Eye (tissue), 1 donor: Measurements from ENCODE around the gene CIPC.

Experiments used
- DNase-seq: peaks from one replicate; pipeline ENCODE4 v3.0.0-alpha.2; 2015

Gene CIPC

GRCh38 chr14:77103951-77104350, 5.9 kb downstream of the CIPC start:
- DNase-seq = no peak

- DNase-seq = no peak
These were observed 6.3 kb downstream of the CIPC start for GRCh38 chr14:77104393-77104792.

GRCh38 chr14:77105145-77105939, 7.3 kb downstream of the CIPC start:
- DNase-seq = no peak

- no peak for DNase-seq
These were observed 8.6 kb downstream of the CIPC start for GRCh38 chr14:77106666-77107065.

GRCh38 chr14:77107228-77107627, 9.2 kb downstream of the CIPC start:
- DNase-seq = no peak

- no peak for DNase-seq
These were observed 10.7 kb downstream of the CIPC start for GRCh38 chr14:77108753-77109152.

GRCh38 chr14:77109656-77110055, 11.6 kb downstream of the CIPC start:
- no peak for DNase-seq

GRCh38 chr14:77110286-77110685, 12.2 kb downstream of the CIPC start:
- no peak for DNase-seq

- DNase-seq = peak; percentile 83
These were observed 13.0 kb downstream of the CIPC start for GRCh38 chr14:77111021-77111420.

- DNase-seq = no peak
These were observed 15.6 kb downstream of the CIPC start for GRCh38 chr14:77113644-77114043.

GRCh38 chr14:77114609-77115008, 16.6 kb downstream of the CIPC start:
- DNase-seq = no peak

GRCh38 chr14:77116172-77116817, 18.2 kb downstream of the CIPC start:
- no peak for DNase-seq

- no peak for DNase-seq
These were observed 21.8 kb downstream of the CIPC start for GRCh38 chr14:77119851-77120250.

GRCh38 chr14:77120771-77121743, 23.0 kb downstream of the CIPC start:
- peak; percentile 55 for DNase-seq

GRCh38 chr14:77122526-77123125, 24.6 kb downstream of the CIPC start:
- DNase-seq = no peak

- no peak for DNase-seq
These were observed 25.6 kb downstream of the CIPC start for GRCh38 chr14:77123381-77124325.

GRCh38 chr14:77124345-77125280, 26.6 kb downstream of the CIPC start:
- DNase-seq = peak; percentile 83

GRCh38 chr14:77125281-77125801, 27.3 kb downstream of the CIPC start:
- DNase-seq = no peak

- DNase-seq = no peak
These were observed 27.8 kb downstream of the CIPC start for GRCh38 chr14:77125823-77126325.

- no peak for DNase-seq
These were observed 28.5 kb downstream of the CIPC start for GRCh38 chr14:77126461-77126990.
